Tibial nerve (tissue), 3 donors: ENCODE measurements around the gene RTL10.

Experiments
- POLR2A ChIP-seq, 2 donors: fragments of 450-650 bp; IDR thresholded peaks; one replicate each; pipeline ENCODE4 v1.6.1; 2017; ENCODE audit warnings: antibody characterized with exemption in 2 of 2, mild to moderate bottlenecking in 2 of 2, moderate library complexity in 2 of 2
- TF ChIP-seq, protein P1 (sequence below), 5 experiments: fragments of 200-600 bp in 3 of 5; fragments of 450-650 bp in 2 of 5; sonication (generic) in 3 of 5; IDR thresholded peaks; one replicate each; pipeline ENCODE4 v1.5.1; 2016 to 2019; ENCODE audit warnings: antibody characterized with exemption in 5 of 5, mild to moderate bottlenecking in 3 of 5, moderate library complexity in 2 of 5

DNA sequence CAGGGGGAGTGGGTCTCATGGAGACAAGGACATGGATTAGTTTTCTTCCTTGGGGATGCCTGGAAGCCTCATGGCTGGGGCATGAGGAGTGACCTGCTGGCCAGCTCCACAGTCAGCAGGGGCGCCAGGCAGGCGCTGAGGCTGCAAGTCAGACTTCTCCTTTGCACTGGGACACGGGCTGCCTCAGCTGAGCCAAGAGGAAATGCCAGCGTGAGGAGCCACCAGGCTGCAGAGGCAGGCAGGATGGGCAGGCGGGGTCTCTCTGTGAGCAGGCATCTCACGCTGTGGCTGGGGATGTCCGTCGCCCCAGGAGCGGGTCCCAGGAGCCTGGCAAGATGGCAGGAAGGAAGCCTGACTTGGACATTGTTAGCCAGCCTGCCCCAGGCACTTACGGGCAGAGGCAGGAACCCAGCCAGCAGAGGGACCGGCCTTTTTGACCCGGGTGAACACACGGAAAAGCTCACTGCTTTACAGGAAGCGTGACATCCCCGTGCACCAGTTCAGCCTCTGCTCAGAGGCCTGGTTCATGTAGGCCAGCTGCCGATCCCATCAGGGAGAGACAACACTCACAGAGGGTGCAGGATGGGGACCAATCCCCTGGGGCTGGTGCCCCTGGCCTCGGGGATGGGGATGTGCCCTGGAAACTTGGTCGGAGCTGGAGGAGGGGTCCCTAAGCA, 10.2 kb downstream of the RTL10 start:
- TF ChIP-seq, protein P1, sequence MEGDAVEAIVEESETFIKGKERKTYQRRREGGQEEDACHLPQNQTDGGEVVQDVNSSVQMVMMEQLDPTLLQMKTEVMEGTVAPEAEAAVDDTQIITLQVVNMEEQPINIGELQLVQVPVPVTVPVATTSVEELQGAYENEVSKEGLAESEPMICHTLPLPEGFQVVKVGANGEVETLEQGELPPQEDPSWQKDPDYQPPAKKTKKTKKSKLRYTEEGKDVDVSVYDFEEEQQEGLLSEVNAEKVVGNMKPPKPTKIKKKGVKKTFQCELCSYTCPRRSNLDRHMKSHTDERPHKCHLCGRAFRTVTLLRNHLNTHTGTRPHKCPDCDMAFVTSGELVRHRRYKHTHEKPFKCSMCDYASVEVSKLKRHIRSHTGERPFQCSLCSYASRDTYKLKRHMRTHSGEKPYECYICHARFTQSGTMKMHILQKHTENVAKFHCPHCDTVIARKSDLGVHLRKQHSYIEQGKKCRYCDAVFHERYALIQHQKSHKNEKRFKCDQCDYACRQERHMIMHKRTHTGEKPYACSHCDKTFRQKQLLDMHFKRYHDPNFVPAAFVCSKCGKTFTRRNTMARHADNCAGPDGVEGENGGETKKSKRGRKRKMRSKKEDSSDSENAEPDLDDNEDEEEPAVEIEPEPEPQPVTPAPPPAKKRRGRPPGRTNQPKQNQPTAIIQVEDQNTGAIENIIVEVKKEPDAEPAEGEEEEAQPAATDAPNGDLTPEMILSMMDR (IDR thresholded peaks at IDR 0.05) = peak in 2 of 5 experiments; percentile 5 to 8
- TF ChIP-seq POLR2A (IDR thresholded peaks at IDR 0.05) = no peak
